HEK293 (cell line): Measurements from ENCODE around the gene C3orf49.
A peak's percentile ranks its signal among the peaks of the same experiment; 100 is the strongest.

ENCODE experiments used
- CTCF ChIA-PET: fragments of 350-600 bp; formaldehyde crosslinking; extraction: SDS; loops from one replicate; lab custom pipeline; 2021; ENCODE audit warnings: antibody characterized with exemption; lab: Yijun Ruan, JAX
- POLR2A ChIA-PET: fragments of 300-600 bp; formaldehyde crosslinking; extraction: SDS; loops from one replicate; lab custom pipeline; 2020; ENCODE audit warnings: antibody characterized with exemption, inconsistent platforms; lab: Yijun Ruan, JAX
- H3K27ac ChIP-seq: fragments of 200-500 bp; sonication (Bioruptor generic); 2 replicates; pipeline ENCODE4 v1.5.1; 2014; ENCODE audit warnings: low read depth, low read length, control low read depth, inconsistent platforms; ENCODE audit errors: extremely low read depth
- H3K36me3 ChIP-seq, 2 experiments: fragments of 200-500 bp in 1 of 2; sonication (Bioruptor generic) in 1 of 2; 1 replicate in 1 of 2; 2 replicates in 1 of 2; pipeline ENCODE4 v1.5.1; 2014 to 2017; ENCODE audit warnings: inconsistent platforms in 2 of 2, low read length in 2 of 2; ENCODE audit not compliant: control insufficient read depth in 2 of 2, insufficient read depth in 1 of 2
- H3K4me1 ChIP-seq: fragments of 200-500 bp; sonication (Bioruptor generic); 2 replicates; pipeline ENCODE4 v1.5.1; 2014; ENCODE audit warnings: mild to moderate bottlenecking, low read length, inconsistent platforms; ENCODE audit not compliant: control insufficient read depth, insufficient read depth
- H3K4me3 ChIP-seq: 2 replicates; pipeline ENCODE4 v1.5.1; 2011; ENCODE audit warnings: low read depth, mild to moderate bottlenecking, control low read depth, low read length, moderate library complexity
- H3K9me3 ChIP-seq: fragments of 200-500 bp; sonication (Bioruptor generic); 2 replicates; pipeline ENCODE4 v1.5.1; 2014; ENCODE audit warnings: low read depth, low read length, inconsistent platforms; ENCODE audit not compliant: control insufficient read depth, insufficient read depth
- BCL11A ChIP-seq: fragments of 450-650 bp; formaldehyde crosslinking; IDR thresholded peaks from 2 replicates; pipeline ENCODE4 v1.5.1; 2016; ENCODE audit warnings: low read depth, missing biosample characterization, missing genetic modification characterization
- FEZF1 ChIP-seq: fragments of 450-650 bp; formaldehyde crosslinking; IDR thresholded peaks from 2 replicates; pipeline ENCODE4 v1.5.1; 2016; ENCODE audit warnings: missing biosample characterization, missing genetic modification characterization
- HOXC10 ChIP-seq: sonication (generic); formaldehyde crosslinking; IDR thresholded peaks from 2 replicates; pipeline ENCODE4 v1.8.1; 2023; ENCODE audit warnings: mild to moderate bottlenecking, missing genetic modification reagents
- IKZF3 ChIP-seq: fragments of 450-650 bp; IDR thresholded peaks from 2 replicates; pipeline ENCODE4 v1.5.0; 2018; ENCODE audit warnings: missing biosample characterization, mild to moderate bottlenecking, missing genetic modification characterization, moderate library complexity
- OSR2 ChIP-seq: fragments of 450-650 bp; formaldehyde crosslinking; IDR thresholded peaks from 2 replicates; pipeline ENCODE4 v1.5.1; 2016; ENCODE audit warnings: missing biosample characterization, missing genetic modification characterization
- PRDM1 ChIP-seq: fragments of 450-650 bp; formaldehyde crosslinking; IDR thresholded peaks from 2 replicates; pipeline ENCODE4; 2016; ENCODE audit warnings: missing biosample characterization, missing genetic modification characterization
- SCRT2 ChIP-seq: fragments of 450-650 bp; formaldehyde crosslinking; IDR thresholded peaks from 2 replicates; pipeline ENCODE4 v1.5.1; 2016; ENCODE audit warnings: missing biosample characterization, missing genetic modification characterization
- TCF7L2 ChIP-seq: IDR thresholded peaks from 2 replicates; pipeline ENCODE4 v1.6.1; 2011; ENCODE audit warnings: low read depth, mild to moderate bottlenecking, inconsistent platforms, low read length, moderate library complexity, borderline replicate concordance
- ZBTB21 ChIP-seq: fragments of 450-650 bp; formaldehyde crosslinking; IDR thresholded peaks from 2 replicates; pipeline ENCODE4 v1.5.1; 2017; ENCODE audit warnings: missing biosample characterization, missing genetic modification characterization
- ZBTB8A ChIP-seq: fragments of 450-650 bp; formaldehyde crosslinking; IDR thresholded peaks from 2 replicates; pipeline ENCODE4 v1.5.1; 2016; ENCODE audit warnings: missing biosample characterization, missing genetic modification characterization
- ZNF214 ChIP-seq: fragments of 450-650 bp; formaldehyde crosslinking; IDR thresholded peaks from 2 replicates; pipeline ENCODE4 v1.5.1; 2017; ENCODE audit warnings: missing biosample characterization, mild to moderate bottlenecking, missing genetic modification characterization, borderline replicate concordance
- ZNF274 ChIP-seq, 2 experiments: fragments of 200-500 bp in 1 of 2; fragments of 450-650 bp in 1 of 2; sonication (Bioruptor generic) in 1 of 2; formaldehyde crosslinking in 1 of 2; IDR thresholded peaks; 2 replicates each; pipeline versions ENCODE4 v1.5.1 to v1.6.1; 2014 to 2016; ENCODE audit warnings: borderline replicate concordance in 1 of 2, inconsistent platforms in 1 of 2, low read length in 1 of 2, missing biosample characterization in 1 of 2, missing genetic modification characterization in 1 of 2
- ZNF423 ChIP-seq: fragments of 450-650 bp; formaldehyde crosslinking; IDR thresholded peaks from 2 replicates; pipeline ENCODE4 v1.5.1; 2016; ENCODE audit warnings: missing biosample characterization, missing genetic modification characterization
- ZNF555 ChIP-seq: fragments of 450-650 bp; formaldehyde crosslinking; conservative IDR thresholded peaks from 2 replicates; pipeline ENCODE4 v1.5.1; 2017; ENCODE audit warnings: missing biosample characterization, mild to moderate bottlenecking, missing genetic modification characterization, inconsistent platforms
- ZNF561 ChIP-seq: fragments of 450-650 bp; IDR thresholded peaks from 2 replicates; pipeline ENCODE4 v1.5.1; 2018; ENCODE audit warnings: missing biosample characterization, missing genetic modification characterization, borderline replicate concordance
- ZNF624 ChIP-seq: fragments of 450-650 bp; formaldehyde crosslinking; IDR thresholded peaks from 2 replicates; pipeline ENCODE4 v1.5.1; 2017; ENCODE audit warnings: missing biosample characterization, missing genetic modification characterization
- ZNF677 ChIP-seq: fragments of 450-650 bp; IDR thresholded peaks from 2 replicates; pipeline ENCODE4 v1.5.0; 2018; ENCODE audit warnings: missing biosample characterization, mild to moderate bottlenecking, missing genetic modification characterization, moderate library complexity
- ZNF830 ChIP-seq: fragments of 450-650 bp; IDR thresholded peaks from 2 replicates; pipeline ENCODE4 v1.5.0; 2018; ENCODE audit warnings: missing biosample characterization, missing genetic modification characterization, low read depth, mild to moderate bottlenecking, moderate library complexity
- ZXDB ChIP-seq: fragments of 450-650 bp; formaldehyde crosslinking; IDR thresholded peaks from 2 replicates; pipeline ENCODE4 v1.5.1; 2016; ENCODE audit warnings: missing biosample characterization, missing genetic modification characterization
- TF ChIP-seq, protein P1 (sequence below): fragments of 450-650 bp; formaldehyde crosslinking; IDR thresholded peaks from 2 replicates; pipeline ENCODE4 v1.5.1; 2016; ENCODE audit warnings: missing biosample characterization, missing genetic modification characterization
- TF ChIP-seq, protein P2 (sequence below): fragments of 450-650 bp; formaldehyde crosslinking; IDR thresholded peaks from 2 replicates; pipeline ENCODE4 v1.5.1; 2016; ENCODE audit warnings: missing biosample characterization, missing genetic modification characterization
- TF ChIP-seq, protein P3 (sequence below): fragments of 450-650 bp; formaldehyde crosslinking; IDR thresholded peaks from 2 replicates; pipeline ENCODE4 v1.5.1; 2017; ENCODE audit warnings: missing biosample characterization, missing genetic modification characterization
- TF ChIP-seq, protein P4 (sequence below): fragments of 450-650 bp; formaldehyde crosslinking; IDR thresholded peaks from 2 replicates; pipeline ENCODE4 v1.5.1; 2017; ENCODE audit warnings: missing biosample characterization, missing genetic modification characterization

Gene C3orf49

DNA sequence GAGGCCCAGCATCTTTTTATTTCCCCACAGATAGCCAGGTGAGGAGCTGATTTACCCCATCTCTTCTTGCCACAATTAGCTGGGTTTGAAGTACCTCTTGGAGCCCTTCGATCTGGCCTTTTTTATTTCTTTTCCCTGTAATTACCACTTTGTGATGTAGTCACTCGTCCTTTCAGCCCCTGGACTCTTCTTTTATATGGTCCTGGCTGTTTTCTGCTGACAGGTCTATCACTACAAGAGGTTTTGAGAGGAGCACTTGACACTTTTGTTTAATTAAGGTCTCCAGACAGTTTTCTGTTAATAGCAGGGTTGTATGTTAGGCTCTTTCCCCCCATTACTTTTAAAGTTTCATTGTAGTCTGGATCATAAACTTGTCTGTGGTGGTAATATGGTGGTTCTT, 56.4 kb downstream of the C3orf49 start (continued):
- TF ChIP-seq, protein P1, sequence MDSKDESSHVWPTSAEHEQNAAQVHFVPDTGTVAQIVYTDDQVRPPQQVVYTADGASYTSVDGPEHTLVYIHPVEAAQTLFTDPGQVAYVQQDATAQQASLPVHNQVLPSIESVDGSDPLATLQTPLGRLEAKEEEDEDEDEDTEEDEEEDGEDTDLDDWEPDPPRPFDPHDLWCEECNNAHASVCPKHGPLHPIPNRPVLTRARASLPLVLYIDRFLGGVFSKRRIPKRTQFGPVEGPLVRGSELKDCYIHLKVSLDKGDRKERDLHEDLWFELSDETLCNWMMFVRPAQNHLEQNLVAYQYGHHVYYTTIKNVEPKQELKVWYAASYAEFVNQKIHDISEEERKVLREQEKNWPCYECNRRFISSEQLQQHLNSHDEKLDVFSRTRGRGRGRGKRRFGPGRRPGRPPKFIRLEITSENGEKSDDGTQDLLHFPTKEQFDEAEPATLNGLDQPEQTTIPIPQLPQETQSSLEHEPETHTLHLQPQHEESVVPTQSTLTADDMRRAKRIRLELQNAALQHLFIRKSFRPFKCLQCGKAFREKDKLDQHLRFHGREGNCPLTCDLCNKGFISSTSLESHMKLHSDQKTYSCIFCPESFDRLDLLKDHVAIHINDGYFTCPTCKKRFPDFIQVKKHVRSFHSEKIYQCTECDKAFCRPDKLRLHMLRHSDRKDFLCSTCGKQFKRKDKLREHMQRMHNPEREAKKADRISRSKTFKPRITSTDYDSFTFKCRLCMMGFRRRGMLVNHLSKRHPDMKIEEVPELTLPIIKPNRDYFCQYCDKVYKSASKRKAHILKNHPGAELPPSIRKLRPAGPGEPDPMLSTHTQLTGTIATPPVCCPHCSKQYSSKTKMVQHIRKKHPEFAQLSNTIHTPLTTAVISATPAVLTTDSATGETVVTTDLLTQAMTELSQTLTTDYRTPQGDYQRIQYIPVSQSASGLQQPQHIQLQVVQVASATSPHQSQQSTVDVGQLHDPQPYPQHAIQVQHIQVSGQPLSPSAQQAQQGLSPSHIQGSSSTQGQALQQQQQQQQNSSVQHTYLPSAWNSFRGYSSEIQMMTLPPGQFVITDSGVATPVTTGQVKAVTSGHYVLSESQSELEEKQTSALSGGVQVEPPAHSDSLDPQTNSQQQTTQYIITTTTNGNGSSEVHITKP (tag by site-specific recombination) = no peak
- TF ChIP-seq, all 188 proteins: peak for 3

DNA sequence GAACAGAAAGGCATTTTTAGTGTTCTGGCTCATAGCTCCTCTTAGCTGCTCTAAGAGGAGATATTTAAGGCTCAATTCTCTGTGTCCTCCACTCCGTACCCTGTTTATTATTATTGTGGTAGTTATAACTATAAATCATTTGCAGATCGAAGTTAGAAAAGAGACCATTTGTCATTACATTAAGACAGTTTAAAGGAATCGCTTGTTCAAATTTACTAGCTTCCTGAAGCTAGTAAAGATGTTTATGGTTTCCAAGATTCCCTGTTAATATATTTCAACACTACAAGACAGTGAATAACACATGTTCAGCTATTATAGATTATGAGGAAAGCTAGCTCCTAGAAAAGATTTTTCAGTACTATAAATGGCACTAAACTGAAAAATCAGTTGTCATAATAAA, 57.2 kb downstream of the C3orf49 start:
- no peaks in the 10 kb centered on the region for H3K36me3 ChIP-seq
- CTCF ChIA-PET = no interaction called here
- H3K27ac ChIP-seq = no peak overlapping the region
- H3K9me3 ChIP-seq = no peaks in the 10 kb centered on the region
- no peak overlapping the region for H3K4me3 ChIP-seq
- POLR2A ChIA-PET = interaction anchor here (0.6 kb wide), 1 partner anchor 12 kb away, joined by 5 read pairs; the partner anchor contains the start of genes ATXN7 and THOC7
- TF ChIP-seq TCF7L2 = no peak
- no peak for TF ChIP-seq ZNF624 (tag by site-specific recombination)
- no peak for TF ChIP-seq ZNF677 (tag by site-specific recombination)
- TF ChIP-seq ZNF423 (tag by site-specific recombination) = no peak
- TF ChIP-seq, protein P2, sequence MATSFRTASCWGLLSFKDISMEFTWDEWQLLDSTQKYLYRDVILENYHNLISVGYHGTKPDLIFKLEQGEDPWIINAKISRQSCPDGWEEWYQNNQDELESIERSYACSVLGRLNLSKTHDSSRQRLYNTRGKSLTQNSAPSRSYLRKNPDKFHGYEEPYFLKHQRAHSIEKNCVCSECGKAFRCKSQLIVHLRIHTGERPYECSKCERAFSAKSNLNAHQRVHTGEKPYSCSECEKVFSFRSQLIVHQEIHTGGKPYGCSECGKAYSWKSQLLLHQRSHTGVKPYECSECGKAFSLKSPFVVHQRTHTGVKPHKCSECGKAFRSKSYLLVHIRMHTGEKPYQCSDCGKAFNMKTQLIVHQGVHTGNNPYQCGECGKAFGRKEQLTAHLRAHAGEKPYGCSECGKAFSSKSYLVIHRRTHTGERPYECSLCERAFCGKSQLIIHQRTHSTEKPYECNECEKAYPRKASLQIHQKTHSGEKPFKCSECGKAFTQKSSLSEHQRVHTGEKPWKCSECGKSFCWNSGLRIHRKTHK (tag by site-specific recombination) = no peak
- no peak for TF ChIP-seq HOXC10 (CRISPR knock-in tag)
- no peak for TF ChIP-seq ZNF214 (tag by site-specific recombination)
- TF ChIP-seq ZNF555 (tag by site-specific recombination) = no peak
- peak; percentile 41; the same call in 1 of the 2 replicates for TF ChIP-seq FEZF1 (tag by site-specific recombination)
- TF ChIP-seq IKZF3 (tag by site-specific recombination) = peak; percentile 35; the same call in 1 of the 2 replicates
- TF ChIP-seq OSR2 (tag by site-specific recombination) = peak; percentile 29; the same call in 1 of the 2 replicates
- no peak for TF ChIP-seq PRDM1 (tag by site-specific recombination)
- TF ChIP-seq, protein P3, sequence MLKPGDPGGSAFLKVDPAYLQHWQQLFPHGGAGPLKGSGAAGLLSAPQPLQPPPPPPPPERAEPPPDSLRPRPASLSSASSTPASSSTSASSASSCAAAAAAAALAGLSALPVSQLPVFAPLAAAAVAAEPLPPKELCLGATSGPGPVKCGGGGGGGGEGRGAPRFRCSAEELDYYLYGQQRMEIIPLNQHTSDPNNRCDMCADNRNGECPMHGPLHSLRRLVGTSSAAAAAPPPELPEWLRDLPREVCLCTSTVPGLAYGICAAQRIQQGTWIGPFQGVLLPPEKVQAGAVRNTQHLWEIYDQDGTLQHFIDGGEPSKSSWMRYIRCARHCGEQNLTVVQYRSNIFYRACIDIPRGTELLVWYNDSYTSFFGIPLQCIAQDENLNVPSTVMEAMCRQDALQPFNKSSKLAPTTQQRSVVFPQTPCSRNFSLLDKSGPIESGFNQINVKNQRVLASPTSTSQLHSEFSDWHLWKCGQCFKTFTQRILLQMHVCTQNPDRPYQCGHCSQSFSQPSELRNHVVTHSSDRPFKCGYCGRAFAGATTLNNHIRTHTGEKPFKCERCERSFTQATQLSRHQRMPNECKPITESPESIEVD = peak; percentile 86
- TF ChIP-seq ZNF561 = no peak
- TF ChIP-seq, all 188 proteins: peak for 4
- H3K4me1 ChIP-seq = peaks cover 5% of the 10 kb centered on the region

DNA sequence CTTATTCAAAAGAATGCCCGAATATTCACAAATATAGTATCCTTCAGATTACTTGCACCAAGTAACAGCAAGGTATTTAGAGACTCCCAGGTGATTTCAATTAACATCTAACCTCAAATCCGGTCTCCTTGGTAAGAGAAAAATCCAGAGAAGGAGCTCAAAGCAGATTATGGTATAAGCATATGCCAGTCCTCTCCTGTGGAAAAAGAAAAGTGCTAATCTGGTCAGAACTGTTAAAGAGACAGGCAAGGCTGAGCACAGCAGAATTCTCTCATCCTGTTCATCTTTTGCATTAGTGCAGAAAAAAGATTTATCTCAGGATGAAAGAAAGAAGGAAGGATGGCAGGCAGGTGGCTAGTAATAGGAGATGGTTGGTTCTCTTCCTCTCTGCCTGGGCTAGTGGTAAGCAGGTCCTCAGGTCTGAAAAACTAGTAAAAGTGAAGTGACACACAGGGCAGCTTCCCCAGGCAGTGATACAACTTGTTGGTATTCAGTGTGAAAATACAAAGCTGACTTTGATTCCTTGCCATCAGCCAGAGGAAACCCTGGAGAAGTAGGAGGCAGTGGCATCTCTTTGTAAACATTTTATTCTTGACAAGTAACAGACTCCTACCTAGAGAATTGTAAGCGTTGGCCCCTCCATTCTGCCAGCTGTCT, 58.8 kb downstream of the C3orf49 start:
- no peaks in the 10 kb centered on the region for H3K36me3 ChIP-seq
- no peaks in the 10 kb centered on the region for H3K9me3 ChIP-seq
- H3K4me1 ChIP-seq = peaks cover 5% of the 10 kb centered on the region
- POLR2A ChIA-PET = no interaction called here
- no peak overlapping the region for H3K27ac ChIP-seq
- CTCF ChIA-PET = interaction anchor here (0.6 kb wide), 1 partner anchor 91 kb away, joined by 3 read pairs; no protein-coding TSS in a partner anchor
- H3K4me3 ChIP-seq = no peak overlapping the region
- no peak for TF ChIP-seq ZBTB21 (tag by site-specific recombination)
- no peak for TF ChIP-seq ZNF274 (IDR thresholded peaks at IDR 0.05; ENCODE audit: low read length)
- no peak for TF ChIP-seq ZNF274 (tag by site-specific recombination; IDR thresholded peaks at IDR 0.05; ENCODE audit: borderline replicate concordance)
- TF ChIP-seq, protein P4, sequence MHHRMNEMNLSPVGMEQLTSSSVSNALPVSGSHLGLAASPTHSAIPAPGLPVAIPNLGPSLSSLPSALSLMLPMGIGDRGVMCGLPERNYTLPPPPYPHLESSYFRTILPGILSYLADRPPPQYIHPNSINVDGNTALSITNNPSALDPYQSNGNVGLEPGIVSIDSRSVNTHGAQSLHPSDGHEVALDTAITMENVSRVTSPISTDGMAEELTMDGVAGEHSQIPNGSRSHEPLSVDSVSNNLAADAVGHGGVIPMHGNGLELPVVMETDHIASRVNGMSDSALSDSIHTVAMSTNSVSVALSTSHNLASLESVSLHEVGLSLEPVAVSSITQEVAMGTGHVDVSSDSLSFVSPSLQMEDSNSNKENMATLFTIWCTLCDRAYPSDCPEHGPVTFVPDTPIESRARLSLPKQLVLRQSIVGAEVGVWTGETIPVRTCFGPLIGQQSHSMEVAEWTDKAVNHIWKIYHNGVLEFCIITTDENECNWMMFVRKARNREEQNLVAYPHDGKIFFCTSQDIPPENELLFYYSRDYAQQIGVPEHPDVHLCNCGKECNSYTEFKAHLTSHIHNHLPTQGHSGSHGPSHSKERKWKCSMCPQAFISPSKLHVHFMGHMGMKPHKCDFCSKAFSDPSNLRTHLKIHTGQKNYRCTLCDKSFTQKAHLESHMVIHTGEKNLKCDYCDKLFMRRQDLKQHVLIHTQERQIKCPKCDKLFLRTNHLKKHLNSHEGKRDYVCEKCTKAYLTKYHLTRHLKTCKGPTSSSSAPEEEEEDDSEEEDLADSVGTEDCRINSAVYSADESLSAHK (tag by site-specific recombination) = no peak
- no peak for TF ChIP-seq BCL11A (tag by site-specific recombination)
- no peak for TF ChIP-seq ZBTB8A (tag by site-specific recombination)
- no peak for TF ChIP-seq ZNF830 (tag by site-specific recombination)
- TF ChIP-seq ZXDB (tag by site-specific recombination) = no peak
- no peak for TF ChIP-seq SCRT2 (tag by site-specific recombination)
